GM19193 (cell line): ENCODE measurements around the gene PELI1.

ENCODE experiments used
- POLR2A ChIP-seq: IDR thresholded peaks from 4 replicates; pipeline ENCODE4 v1.6.1; 2011; ENCODE audit not compliant: insufficient read depth, insufficient read length; ENCODE audit errors: extremely low read depth

Gene PELI1

DNA sequence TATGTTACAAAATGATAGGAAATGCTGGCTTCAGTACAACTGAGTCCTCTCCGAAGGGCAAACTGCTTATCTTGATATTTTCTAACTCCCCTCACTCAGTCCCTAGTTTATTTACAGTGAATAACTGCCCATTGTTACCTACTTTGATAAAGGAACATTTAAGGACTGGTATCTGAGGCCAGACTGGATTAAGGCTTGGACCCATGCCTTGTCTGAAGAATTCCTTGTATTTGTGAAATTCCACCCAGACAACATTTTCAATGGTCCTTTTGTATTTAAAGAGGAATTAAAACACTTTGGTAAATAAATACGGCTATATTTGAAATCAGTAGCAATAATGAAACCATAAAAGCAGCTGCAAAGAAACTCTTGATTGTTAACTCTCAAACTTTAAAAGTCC, 58.3 kb downstream of the PELI1 start:
- TF ChIP-seq POLR2A = no peak

DNA sequence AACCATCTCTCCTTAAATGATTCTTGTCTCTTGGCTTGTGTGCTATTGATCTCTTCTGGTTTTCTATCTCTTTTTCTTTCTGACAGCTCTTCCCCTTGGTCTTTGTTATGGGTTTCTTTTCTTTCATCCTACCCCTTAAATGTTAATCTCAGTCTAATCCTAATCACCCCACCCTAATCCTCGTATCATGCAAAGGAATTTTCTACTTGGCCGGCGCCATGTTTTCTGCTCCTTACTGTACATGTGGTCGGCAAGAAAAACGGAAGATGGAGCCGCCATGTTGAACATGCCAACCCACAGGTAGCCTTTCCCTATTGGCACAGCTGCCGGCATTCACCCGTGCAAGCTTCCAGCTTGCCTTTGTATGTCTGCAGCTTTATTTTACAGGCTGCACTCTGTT, 63.2 kb downstream of the PELI1 start:
- TF ChIP-seq POLR2A = no peak

GRCh38 chr2:64080179-64080578, 64.0 kb downstream of the PELI1 start:
- TF ChIP-seq POLR2A = no peak

GRCh38 chr2:64067326-64067725, 76.9 kb downstream of the PELI1 start:
- no peak for TF ChIP-seq POLR2A

- no peak for TF ChIP-seq POLR2A
Measured at GRCh38 chr2:64065516-64065915, 78.7 kb downstream of the PELI1 start.

DNA sequence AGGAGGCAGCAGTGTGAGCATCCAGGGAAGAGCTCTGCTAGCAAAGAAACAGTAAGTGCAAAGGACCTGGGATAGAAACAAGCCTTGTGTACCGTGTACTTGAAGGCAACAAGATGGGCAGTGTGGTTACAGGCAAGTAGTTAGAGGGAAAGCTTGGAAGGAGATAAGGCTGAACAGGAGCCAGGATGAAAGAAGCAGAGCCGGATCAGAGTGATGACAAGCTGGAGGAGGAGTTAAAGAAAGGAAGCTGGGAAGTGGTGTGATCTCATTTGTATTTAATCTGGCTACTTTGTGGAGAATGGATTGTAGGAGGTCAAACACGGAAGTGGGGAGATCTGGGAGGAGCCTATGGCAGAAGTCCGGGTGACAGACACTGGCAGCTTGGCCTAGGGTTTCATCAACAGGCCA, 80.3 kb downstream of the PELI1 start:
- TF ChIP-seq POLR2A = no peak

DNA sequence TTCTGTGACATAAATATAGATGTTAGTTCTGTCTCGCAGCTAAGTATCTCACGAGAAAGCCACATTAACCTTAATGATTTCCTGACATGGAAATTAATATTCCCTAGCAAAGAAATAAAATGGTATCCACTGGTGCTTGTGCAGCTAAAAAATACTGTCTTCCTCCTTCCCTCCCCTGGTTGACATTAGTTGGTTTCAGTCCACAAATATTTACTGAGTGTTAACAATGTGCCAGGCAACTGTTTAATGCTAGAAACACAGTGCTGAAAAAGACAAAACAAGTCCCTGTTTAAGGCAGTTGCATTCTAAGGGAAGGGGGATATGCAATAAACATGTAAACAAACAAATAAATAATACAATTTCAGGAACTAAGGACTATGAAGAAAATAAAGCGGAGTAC, 80.8 kb downstream of the PELI1 start:
- TF ChIP-seq POLR2A = no peak

DNA sequence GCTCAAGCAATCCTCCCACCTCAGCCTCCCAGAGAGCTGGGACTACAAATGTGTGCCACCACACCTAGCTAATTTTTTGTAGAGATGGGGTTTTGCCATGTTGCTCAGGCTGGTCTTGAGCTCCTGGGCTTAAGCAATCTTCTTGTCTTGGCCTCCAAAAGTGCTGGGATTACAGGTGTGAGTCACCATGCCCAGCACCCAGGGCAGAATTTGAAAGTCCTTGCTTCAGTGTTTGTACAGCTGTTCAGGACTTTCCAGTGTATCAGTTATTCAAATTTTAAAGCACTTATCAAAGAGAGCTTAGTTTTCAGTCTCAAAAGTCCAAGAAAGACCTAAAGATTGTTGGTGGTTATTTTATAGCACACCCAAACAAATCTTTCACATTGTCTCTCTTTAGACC, 81.4 kb downstream of the PELI1 start:
- TF ChIP-seq POLR2A = no peak

DNA sequence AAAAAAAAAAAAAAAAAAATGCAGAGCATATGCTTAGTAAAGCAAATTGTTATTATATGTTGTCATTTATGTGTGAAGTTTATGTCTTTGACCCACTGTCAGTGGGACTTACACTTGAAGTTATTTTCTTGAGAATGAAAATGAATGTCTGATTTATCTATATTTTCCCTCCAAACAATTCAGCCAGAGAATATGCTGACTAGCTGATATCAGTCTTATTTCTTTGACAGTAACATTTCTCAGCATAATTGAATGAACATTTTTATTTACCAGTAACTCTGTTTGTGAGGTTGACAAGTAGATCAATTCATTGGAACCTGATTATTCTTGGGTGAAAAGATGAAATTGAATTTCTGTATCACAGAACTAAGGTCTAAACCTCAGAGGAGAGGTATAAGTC, 85.0 kb downstream of the PELI1 start:
- no peak for TF ChIP-seq POLR2A

DNA sequence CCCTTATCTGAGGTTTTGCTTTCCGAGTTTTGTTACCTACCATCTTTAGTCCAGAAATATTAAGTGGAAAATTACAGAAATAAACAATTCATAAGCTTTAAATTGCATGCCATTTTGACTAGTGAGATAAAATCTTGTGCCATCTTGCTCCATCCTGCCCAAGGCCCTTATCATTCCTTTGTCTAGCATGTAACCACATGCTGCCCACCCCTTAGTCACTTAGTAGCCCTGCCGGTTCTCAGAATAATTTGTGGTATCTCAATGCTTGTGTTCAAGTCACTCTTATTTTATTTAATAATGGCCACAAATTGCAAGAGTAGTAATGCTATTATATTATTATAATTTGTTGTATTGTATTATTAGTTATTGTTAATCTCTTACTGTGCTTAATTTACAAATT, 88.2 kb downstream of the PELI1 start:
- no peak for TF ChIP-seq POLR2A

DNA sequence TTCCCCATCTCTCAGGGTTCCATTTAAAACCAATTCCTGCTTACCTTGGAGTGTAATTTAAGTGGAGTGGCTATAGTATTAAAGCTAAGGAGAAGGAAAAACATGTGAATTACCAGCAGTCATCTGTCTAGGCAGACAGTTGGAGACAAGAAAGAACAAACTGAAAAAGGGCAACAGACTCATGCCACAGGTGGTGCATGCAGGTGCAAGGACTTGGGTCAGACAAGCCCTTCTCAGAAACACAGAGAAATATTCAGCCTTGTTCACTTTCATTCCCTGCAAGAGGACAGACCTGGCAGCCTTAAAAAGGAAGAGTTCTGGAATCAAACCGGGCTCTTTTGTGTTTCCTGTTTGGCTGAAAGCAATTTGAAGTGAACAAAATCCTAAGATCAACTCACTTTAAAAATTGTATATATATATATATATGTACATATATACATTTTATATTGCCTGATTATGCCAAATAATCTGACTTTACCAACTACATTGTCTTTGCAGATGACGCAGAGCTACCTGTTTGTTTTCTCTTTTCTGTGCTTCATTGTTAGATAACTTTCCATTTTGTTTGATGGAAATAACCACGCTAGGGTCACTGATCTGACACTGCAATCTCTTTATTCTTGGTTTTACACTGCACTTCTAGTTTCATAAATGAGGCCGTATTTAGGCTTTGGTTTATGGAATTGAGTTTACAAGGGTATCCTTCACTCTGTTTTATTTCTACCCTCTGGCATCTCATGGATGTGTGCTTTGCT, 89.9 kb downstream of the PELI1 start:
- no peak for TF ChIP-seq POLR2A

GRCh38 chr2:64052463-64053241, 91.6 kb downstream of the PELI1 start:
- TF ChIP-seq POLR2A = no peak

- no peak for TF ChIP-seq POLR2A
Measured at GRCh38 chr2:64049633-64050220, 94.5 kb downstream of the PELI1 start.

- no peak for TF ChIP-seq POLR2A
Measured at GRCh38 chr2:64045938-64046337, 98.3 kb downstream of the PELI1 start.
